Measurements from ENCODE around the gene KBTBD8.

Gene KBTBD8, protein sequence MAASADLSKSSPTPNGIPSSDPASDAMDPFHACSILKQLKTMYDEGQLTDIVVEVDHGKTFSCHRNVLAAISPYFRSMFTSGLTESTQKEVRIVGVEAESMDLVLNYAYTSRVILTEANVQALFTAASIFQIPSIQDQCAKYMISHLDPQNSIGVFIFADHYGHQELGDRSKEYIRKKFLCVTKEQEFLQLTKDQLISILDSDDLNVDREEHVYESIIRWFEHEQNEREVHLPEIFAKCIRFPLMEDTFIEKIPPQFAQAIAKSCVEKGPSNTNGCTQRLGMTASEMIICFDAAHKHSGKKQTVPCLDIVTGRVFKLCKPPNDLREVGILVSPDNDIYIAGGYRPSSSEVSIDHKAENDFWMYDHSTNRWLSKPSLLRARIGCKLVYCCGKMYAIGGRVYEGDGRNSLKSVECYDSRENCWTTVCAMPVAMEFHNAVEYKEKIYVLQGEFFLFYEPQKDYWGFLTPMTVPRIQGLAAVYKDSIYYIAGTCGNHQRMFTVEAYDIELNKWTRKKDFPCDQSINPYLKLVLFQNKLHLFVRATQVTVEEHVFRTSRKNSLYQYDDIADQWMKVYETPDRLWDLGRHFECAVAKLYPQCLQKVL

DNA sequence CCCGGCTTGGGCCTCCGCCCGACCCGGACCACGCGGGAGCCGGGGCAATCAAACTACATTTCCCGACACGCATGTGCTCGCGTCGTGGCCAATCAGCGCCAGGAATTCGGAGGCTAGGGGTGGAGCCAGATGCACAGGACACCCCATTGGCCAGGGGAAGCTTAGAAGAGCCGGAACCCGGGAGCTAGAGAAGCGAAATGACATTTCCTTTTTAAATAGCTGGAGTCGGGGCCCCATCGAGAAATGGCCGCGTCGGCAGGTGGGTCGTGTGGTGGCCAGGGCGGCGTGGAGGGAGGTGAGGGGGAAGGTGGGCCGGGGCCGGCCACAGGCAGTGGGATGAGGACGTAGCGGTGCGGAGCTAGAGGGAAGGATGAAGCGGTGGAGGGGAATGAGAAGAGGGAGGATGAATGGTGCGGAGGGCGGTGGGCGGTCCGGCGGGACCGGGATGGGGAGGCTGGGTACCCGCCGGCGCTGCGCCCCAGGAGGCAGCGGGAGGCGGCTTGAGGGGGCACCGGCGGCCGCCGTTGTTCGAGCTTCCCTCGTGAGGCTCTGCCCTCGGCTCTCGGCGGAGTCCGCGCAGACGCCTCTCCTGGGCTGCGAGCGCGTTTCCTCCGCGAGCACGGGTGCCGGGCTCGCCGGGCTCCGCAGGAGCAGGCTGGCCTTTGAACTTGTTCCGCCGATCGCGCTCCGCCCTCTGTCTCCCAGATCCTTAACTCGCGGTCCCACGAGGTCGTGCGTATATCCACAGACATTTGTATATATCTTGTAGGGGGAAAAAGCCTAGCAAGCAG is at the start of gene KBTBD8:
TSS of gene KBTBD8 (plus strand) at position 195 of the 791 bp plus-strand sequence. CDS start at position 244, 49 bp downstream.
- DNase-seq = peak; percentile 84

DNA sequence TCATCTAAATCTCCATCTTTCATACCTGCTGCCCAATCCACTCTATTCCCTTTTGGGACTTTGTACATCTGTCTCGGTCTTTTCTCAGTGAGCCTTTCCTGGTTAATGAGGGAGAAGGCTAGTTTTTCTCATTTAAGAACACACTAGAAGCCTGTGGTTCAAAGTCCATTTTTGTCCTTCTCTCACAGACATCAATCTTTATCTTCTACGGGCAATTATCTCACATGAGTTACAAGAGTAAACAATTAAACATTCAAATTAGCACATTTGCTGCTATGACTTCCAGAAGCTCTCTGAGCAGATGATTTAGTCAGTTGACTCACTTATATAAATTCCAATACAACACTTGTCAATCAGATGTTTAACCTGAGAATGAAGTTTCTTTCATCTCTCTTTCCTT is 49.3 kb upstream of the KBTBD8 start:
- DNase-seq = no peak

DNA sequence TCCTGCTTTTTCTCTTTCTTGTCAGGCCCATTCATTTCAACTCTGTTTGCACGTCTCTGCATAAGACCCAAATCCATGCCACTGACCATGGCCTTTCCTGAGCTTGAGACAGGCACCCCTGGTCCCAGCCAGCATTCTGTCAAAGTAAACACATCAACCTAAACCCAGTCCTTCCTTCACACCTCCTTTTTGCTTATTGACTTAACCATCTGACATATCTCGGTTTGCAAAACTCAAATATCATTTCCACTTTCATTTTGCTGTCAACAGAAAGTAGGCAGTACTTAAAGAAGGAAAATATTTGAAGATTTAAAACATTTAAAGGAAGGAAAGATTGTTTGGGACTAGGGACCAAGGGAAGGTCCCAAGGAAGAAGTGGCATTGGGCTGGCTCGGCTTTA is 48.2 kb upstream of the KBTBD8 start:
- DNase-seq = no peak

DNA sequence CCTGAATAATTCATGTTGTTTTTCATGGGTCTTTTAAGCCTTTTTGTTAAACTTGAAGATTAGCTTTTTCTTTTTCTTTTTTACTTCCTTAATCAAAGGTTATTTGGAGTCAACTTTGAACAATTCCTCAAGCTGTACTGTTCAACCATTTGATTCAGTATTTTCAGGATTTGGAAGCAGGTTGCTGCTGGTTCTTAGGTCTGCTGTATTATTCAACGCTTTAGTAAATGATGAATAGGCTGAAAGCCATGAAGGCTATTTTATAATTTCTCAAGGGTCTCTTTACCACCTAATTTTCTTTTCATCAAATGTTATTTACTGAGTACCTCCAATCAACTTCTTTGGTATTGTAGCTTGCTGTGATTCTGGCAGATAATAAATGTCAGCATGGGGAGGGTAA is 45.8 kb upstream of the KBTBD8 start:
- DNase-seq = no peak

DNA sequence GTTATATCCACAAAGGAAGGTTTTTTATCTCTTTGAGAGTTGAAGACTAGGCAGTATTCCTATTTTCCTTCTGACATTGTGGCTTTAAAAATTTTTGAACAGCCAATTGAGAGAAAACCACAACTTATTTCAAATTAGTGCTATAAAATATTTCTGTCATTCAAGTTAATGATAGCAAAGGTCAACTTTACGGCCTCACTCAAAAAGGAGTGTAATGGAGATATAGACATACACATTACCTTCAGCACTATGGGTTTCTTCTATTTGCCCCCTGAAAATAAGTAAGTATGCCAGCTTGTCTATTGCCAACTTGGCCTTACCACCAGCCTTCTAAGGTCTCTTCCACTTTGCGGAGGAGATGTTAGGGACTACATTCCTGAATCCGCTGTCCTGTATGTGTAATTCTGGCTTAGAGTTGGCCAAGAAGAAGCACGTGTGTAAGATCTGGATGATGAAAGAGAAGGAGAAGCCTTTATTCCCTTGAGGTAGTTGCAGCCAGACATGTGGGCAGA is 44.1 kb upstream of the KBTBD8 start:
- no peak for DNase-seq

DNA sequence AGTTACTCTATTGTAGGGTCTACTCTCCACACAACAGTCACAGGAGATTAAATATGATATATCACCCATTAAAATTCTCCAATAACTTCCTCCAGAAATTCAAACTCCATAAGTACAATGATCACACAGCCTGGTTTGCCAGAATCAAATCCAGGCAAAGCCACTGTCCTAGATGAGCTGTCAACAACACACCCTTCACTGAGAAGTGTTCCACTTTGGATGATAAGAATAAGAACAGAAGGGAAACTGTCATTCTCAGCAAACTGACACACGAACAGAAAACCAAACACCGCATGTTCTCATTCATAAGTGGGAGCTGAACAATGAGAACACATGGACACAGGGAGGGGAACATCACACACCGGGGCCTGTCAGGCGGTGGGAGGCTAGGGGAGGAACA is 41.4 kb upstream of the KBTBD8 start:
- DNase-seq = no peak

DNA sequence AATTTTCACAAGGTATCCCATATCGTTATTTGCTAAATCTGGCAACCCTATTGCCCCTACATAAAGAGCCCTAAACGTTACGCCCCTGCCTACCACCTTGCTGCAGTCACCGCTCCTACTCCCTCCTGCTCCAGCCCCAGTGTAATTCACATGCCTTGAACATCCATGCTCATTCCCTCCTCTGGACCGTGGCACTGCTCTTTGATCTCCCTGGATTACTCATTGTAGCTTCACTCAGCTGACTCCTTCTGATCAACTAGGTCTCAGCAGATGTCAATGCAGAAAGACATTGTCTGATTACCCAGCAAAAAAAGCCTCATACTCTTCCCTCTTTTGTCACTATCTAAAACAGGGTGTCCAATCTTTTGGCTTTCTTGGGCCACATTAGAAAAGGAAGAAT is 40.7 kb upstream of the KBTBD8 start:
- DNase-seq = no peak

DNA sequence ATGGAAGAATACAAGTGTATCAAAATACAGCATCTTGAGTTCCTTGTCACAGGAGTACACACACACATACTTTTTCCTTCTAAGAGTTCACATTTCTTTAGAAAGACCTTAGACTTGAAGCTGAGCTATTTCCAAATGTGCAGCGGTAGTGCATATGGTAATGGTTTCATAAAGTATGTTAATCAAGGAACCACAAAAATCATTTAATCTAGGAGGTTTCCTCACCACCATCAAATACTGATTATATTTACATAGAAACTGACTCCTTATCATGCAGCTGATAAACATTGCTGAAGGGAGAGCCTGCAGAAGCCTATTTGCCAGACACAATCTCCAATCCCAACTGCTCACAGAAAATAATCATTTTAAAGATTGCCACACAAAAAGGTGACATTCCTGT is 40.0 kb upstream of the KBTBD8 start:
- DNase-seq = no peak

DNA sequence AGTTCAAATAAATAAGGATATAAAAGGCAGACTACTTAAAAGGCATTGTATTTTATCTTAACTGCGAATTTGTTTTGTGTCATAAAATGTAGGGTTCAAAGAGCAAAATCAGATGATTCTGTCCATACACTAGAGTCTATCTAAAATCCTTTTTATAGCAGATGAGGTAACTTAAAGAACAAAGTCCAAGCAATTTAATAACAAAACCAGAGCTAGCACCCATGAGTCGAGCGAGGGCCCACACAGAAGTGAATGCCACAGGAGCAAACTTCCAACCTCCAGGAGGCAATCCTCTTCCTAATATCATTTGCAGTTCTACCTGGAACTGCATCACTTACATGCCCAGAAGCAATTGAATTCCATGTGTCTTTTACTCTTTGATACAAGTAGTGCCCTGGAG is 35.4 kb upstream of the KBTBD8 start:
- no peak for DNase-seq

DNA sequence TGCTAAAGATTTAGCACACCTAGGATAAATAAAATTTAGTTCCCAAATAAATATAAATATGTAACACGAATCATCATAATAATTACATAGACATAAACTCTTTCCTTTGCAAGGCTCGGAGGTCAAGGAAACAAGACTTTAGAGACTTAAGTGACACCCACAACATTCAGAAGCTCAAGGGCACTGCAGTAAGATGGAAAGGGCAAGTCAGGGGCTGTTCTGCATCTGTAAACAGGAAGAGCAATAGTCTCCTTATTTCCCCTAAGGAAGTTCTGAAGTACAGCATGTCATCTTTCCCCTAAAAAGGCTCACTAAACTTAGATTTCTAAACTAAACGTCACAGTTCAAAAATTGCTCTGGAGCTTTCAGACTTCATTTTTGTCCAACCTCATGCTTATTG is 26.9 kb upstream of the KBTBD8 start:
- DNase-seq = no peak

DNA sequence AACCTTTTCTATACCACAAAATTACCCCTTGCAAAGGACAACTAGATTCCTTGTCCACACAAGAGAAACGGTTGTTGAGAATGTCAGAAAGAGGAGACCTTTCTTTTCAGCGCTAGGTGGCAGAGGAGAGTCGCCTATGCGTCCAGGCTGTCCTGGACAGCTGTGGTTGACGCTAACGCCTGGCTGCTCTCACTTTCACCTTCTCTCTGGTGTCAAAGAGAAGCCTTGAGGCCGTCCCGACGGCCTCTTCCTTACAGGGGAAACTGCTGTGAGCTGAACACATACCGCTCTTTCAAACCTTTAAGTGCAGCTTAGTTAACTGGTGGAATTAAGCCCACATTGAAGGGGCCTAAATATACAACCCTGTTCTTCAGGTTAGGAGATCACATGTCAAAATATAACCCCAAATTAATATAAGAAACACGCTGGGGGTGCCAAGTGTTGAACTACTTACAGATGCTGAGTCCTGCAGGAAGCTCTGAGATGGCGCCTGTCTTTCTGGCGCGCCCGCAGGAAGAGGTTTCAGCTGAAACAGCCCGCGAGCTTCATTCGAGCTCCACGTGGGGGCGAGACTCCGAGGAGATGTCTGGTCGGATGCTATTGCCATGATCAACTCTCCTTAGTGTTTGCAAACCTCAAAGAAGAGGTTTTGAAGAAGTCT is 26.1 kb upstream of the KBTBD8 start:
- peak; percentile 27 for DNase-seq

DNA sequence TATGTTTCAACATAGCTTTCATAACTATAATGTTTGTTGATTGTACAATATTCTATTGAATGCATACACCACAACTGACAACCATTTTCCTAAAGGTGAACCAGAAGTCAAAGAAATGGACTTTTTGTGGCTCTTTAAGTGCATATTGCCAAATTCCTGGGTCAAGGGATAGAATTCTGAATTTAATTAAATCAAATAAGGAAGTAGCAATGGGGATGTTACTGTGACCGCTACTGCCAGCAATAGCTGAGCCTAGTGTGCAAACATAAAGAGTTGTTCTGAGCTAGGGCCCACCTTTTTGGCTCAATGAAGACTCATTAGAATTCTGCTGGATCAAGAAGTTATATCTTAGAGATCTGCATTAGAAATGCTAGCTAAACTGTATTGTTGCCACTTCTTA is 17.3 kb upstream of the KBTBD8 start:
- DNase-seq = no peak

DNA sequence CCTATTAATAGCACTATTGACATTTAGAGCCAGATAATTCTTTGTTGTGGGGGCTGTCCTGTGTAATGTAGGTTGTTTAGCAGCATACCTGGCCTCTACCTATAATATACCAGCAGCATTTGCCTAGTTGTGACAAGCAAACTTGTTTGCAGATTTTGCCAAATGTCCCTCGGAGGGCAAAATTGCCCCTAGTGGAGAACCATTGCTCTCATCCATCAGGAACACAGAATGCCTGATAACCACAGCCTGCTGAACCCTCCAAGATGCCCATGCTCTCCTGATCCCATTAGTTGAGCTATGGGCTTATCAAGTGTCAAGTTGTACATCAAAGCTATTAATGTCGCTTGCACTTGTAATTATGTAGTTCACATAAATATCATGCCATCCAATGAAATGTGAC is 15.0 kb upstream of the KBTBD8 start:
- DNase-seq = no peak

DNA sequence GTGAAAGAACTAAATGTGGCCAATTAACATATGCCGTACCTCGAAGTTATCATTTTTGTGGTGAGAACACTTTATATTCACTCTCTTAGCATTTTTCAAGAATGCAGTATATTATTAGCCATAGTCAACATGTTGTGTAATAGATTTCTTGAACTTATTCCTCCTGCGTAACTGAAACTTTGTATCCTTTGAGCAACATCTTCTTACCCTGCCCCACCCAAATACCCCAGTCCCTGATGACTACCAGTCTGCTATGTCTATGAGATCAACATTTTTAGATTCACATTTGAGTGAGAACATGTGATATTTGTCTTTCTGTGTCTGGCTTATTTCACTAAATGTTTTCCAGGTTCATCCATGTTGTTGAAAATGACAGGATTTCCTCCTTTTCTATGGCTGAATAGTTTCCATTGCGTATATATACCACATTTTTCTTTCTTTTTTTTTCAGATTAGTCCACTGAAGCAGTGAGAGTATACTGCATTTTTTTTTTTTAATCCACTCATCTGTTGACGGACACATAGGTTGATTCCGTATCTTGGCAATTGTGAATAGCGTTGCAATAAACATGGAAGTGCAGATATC is 12.7 kb upstream of the KBTBD8 start:
- DNase-seq = no peak

DNA sequence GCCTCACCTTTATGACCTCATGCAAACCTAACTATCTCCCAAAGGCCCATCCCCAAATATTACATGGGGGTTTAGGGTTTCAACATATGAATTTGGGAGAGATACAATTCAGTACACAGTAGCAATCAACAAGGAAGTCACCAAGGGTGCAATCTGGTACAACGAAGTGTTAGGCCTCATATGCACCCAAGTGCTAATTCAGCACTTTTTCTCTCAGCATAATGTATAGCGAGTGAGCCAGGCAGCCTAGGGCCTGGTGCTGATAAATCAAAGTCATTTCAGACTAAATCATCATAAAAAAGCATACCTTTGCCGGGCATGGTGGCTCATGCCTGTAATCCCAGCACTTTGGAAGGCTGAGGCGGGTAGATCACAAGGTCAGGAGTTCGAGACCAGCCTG is 11.7 kb upstream of the KBTBD8 start:
- no peak for DNase-seq

DNA sequence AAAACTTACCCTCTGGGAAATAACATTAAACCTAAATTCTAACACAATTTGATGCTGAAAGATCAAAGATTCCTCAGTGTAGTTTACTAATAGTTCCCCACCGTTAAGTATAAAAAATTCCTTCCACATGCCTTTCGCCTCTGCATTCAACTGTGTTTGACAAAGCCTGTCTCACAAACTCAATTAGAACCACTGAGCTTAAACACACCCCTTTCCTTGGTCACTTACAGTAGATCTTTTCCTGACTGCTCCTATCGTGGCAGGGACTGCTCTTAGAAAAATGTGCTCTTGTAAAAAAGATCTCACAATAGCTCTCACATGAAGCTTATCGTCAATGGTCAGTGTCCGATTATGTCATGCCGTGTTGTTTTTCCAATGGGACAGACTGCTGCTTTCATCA is 8.9 kb upstream of the KBTBD8 start:
- no peak for DNase-seq

DNA sequence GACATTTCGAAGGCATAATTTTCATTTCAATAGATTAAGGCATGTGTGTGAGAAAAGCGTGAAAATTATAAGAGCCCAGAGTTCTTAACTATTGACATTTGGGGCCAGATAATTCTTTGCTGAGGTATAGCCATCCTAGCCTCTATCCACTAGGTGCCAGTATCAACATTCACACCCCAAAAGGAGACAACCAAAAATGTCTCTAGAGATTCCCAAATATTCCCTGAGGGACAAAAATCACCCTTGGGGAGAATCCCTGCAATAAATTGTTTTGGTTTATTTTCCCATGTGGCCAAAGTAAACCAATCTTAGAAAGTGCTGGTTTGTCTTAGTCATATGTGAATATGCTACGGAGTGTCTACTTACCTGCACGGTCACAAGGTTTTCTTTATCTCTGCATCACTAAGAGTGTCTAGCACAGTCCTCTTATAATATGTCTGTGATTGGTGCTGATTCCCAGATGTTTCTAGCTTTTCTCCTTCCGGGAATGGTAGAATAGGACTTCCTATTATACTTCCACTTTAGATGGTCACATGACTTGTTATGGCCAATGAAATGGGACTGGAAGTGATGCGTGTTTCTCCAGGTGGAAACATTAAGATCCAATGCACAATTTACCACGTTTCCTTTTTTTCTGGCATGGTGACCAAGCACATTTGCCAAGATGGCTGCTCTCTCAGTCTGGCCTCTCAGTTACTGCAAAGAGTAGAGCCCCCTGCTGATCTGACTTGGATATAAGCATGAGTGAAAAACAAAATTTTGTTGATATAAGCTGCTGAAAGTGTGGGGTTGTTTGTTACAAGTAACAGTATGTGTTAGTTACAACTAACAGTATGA is 8.0 kb upstream of the KBTBD8 start:
- no peak for DNase-seq

DNA sequence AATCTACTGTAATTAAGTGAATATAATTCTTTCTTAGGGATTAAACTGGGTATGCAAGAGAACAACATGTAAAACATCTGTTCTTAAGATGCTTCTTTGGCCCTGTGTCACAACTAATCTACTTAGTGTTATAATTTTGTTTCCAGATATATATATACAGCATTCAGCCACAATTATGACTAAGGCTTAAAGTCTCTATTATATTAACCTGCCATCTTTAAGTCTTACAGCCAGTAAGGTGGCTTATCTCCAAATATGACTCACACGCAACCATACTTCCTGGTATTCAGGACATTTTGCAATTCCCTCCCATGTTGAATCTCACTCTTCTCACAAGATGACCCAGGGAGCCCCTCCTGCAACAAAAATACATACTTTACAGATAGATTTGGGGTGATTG is 6.6 kb upstream of the KBTBD8 start:
- DNase-seq = no peak

DNA sequence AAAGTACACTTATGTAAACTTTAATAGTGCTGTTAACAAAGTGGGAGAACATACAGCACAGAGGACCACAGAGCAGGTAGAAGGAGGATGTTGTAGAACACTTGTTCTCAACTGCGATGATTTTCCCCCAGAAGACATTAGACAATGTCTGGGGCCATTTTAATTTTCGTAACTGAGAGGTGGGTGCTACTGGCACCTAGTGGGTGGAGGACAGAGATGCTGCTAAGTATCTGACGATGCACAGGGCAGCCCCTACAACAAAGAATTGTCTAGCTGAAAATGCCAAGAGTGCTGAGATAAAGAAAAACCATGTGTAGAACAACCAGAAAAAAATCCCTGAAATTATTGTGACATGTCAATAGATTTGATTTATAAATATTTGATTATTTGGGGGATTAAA is 5.0 kb upstream of the KBTBD8 start:
- no peak for DNase-seq

DNA sequence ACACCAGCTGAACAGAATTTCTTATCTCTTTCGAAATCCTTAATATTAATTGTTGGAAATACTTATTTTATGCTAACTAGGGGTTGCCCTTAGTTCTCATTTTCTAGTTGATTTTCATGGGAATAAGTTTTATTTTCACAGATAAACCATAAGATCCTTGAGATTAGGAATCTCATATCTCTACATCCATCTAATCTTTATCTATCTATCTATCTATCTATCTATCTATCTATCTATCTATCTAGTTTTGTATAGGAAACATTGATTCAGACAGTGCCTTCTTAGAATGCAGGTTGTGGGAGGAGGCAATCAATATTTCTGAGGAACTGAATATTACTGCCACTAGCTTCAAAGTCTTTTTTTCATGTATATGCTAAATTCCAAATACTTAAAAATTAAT is 3.5 kb upstream of the KBTBD8 start:
- no peak for DNase-seq

DNA sequence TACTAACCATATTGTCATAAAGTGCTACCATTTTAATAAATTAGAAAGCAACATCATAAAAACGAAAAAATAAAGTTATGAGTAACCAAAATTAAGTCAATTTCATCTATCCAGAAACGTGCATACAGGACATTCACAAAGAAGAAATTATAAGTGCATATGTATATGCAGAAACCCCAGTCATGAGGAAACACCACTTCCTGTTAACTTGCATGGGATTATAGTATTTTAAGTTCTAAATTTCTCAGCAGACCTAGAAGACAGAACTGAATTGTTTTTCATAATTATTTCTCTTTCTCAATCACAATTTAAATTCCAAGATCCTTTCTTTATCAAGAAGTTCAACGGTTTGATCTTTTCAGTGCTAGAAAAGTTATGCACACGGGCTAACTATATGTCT is 1.4 kb upstream of the KBTBD8 start:
- no peak for DNase-seq

DNA sequence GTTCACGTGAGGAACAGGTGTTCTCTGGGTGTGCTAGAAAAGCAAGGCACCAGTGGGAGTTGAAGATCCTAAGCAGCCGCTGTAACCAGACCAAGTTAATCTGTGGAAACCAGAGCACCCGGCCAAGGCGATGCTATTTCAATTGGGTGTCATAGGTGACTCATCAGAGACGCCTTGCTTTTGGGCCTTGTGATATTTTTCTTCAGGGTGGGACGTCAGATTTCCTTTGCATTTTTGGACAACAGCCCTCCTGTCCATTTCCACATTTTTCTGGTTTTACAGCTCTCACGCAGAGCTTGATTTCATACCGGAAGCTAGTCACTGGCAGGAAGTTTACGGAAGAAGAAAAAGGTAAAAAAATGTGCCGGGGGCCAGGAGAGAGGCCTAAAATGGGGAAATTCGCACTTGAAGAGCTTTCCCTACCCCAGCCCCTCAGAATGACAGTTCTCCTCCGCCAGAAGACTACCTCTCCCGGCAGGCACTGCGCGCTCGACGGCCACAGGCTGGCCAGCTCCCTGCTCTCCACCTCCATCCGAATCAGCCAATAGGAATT is 471 bp upstream of the KBTBD8 start:
- no peak for DNase-seq

Data from NCI-H1694 treated with DMSO at 0.1 percent for 48 hours (cell line).